Stomach (tissue), 4 donors: ENCODE measurements around the gene JMJD1C.

ENCODE experiments used
- CTCF ChIP-seq, 7 experiments: fragments of 450-650 bp in 4 of 7; fragments of 200-600 bp in 3 of 7; sonication (generic) in 3 of 7; IDR thresholded peaks; one replicate each; pipeline ENCODE4 v1.5.1; 2016 to 2019; ENCODE audit warnings: antibody characterized with exemption in 7 of 7, control low read depth in 2 of 7, mild to moderate bottlenecking in 1 of 7
- EP300 ChIP-seq: sonication (generic); formaldehyde crosslinking; IDR thresholded peaks from one replicate; pipeline ENCODE4 v1.6.1; 2017; ENCODE audit warnings: antibody characterized with exemption
- POLR2A ChIP-seq, 4 donors: fragments of 450-650 bp; IDR thresholded peaks; one replicate each; pipeline ENCODE4 v1.6.1; 2016; ENCODE audit warnings: antibody characterized with exemption in 4 of 4, control low read depth in 2 of 4, mild to moderate bottlenecking in 1 of 4, moderate library complexity in 1 of 4
- POLR2AphosphoS5 ChIP-seq, 3 donors: sonication (generic); formaldehyde crosslinking; IDR thresholded peaks; one replicate each; pipeline ENCODE4 v1.6.1; 2016; ENCODE audit warnings: antibody characterized with exemption in 3 of 3

DNA sequence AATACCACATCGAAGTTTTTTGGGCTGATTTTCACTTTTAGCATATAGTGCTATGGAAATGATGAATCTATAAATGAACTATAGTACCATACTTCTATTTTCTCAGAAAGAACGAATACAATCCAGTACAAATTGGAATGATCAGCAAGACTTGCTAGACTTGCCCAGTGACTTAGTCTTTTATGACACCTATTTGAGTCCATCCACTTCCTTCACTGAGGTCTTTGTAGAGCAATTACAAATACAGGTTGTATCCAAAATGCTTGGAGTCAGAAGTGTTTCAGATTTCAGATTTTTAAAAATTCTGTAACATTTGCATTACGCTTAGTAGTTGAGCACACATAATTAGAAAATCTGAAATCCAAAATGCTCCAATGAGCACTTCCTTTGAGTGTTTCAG lies 228.4 kb downstream of the JMJD1C start:
- no peak for TF ChIP-seq POLR2AphosphoS5 (IDR thresholded peaks at IDR 0.05)
- no peak for TF ChIP-seq POLR2A (IDR thresholded peaks at IDR 0.05)
- TF ChIP-seq CTCF (IDR thresholded peaks at IDR 0.05) = no peak
- no peak for TF ChIP-seq EP300
